ENCODE measurements around the gene FRAS1.

DNA sequence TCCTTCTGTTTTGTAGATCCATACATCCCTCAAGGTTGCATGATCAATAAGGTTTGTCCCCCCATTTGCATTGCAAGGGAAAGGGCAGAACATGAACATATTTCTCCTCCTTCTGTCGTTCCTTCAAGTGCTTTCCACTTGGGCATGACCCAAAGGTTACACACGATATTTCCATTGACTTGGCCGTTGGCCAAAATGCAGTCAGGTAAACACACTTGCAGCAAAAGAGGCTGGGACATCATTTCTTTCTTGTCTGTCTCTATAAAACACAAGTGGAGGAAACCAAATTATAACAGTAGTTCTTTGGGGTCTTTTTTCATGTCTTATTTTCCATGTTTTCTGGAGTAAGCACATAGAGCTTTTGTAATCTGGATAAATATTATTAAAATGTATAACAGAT is 156.1 kb downstream of the FRAS1 start:
- TF ChIP-seq EZH2 (IDR thresholded peaks at IDR 0.05; ENCODE audit: borderline replicate concordance, insufficient read depth, low read depth, low read length, poor library complexity, severe bottlenecking) = no peak
- TF ChIP-seq, protein P1, sequence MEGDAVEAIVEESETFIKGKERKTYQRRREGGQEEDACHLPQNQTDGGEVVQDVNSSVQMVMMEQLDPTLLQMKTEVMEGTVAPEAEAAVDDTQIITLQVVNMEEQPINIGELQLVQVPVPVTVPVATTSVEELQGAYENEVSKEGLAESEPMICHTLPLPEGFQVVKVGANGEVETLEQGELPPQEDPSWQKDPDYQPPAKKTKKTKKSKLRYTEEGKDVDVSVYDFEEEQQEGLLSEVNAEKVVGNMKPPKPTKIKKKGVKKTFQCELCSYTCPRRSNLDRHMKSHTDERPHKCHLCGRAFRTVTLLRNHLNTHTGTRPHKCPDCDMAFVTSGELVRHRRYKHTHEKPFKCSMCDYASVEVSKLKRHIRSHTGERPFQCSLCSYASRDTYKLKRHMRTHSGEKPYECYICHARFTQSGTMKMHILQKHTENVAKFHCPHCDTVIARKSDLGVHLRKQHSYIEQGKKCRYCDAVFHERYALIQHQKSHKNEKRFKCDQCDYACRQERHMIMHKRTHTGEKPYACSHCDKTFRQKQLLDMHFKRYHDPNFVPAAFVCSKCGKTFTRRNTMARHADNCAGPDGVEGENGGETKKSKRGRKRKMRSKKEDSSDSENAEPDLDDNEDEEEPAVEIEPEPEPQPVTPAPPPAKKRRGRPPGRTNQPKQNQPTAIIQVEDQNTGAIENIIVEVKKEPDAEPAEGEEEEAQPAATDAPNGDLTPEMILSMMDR (IDR thresholded peaks at IDR 0.05) = no peak
